GM23338 (cell line): Measurements from ENCODE around the gene MAP1B. TPM values are rescaled to one million over a fixed set of nuclear protein-coding genes. Genes with fewer than 3 reads are reported as not detected.

ENCODE experiments used
- ATAC-seq: fragments of 200-7000 bp; cut with Tn5 transposase; 3 replicates; pipeline ENCODE4 v1.9.1; 2020
- DNase-seq: peaks from one replicate; pipeline ENCODE4 v3.0.0-alpha.2; 2015; ENCODE audit warnings: low spot score
- H2AFZ ChIP-seq: fragments of 200-600 bp; sonication (generic); 2 replicates; pipeline ENCODE4 v1.8.0; 2016; ENCODE audit warnings: antibody characterized with exemption, mild to moderate bottlenecking, moderate library complexity
- H3F3A ChIP-seq: fragments of 200-600 bp; sonication (generic); replicated peaks from 2 replicates; pipeline ENCODE4 v1.8.0; 2017; ENCODE audit warnings: antibody characterized with exemption, mixed run types, low read depth
- H3K27ac ChIP-seq: fragments of 200-600 bp; sonication (generic); 2 replicates; pipeline ENCODE4 v1.6.1; 2016; ENCODE audit warnings: low read depth
- H3K27me3 ChIP-seq: fragments of 200-600 bp; sonication (generic); 2 replicates; pipeline ENCODE4 v1.8.0; 2016; ENCODE audit warnings: mild to moderate bottlenecking, mixed run types, moderate library complexity; ENCODE audit not compliant: insufficient read depth
- H3K36me3 ChIP-seq: fragments of 200-600 bp; sonication (generic); 2 replicates; pipeline ENCODE4 v1.8.0; 2016; ENCODE audit warnings: mild to moderate bottlenecking; ENCODE audit not compliant: insufficient read depth
- H3K4me1 ChIP-seq: fragments of 200-600 bp; sonication (generic); 2 replicates; pipeline ENCODE4 v1.8.0; 2016; ENCODE audit warnings: mild to moderate bottlenecking, moderate library complexity; ENCODE audit not compliant: insufficient read depth
- H3K4me2 ChIP-seq: fragments of 200-600 bp; sonication (generic); 2 replicates; pipeline ENCODE4 v1.7.1; 2017; ENCODE audit warnings: mixed run types
- H3K4me3 ChIP-seq: fragments of 200-600 bp; sonication (generic); 2 replicates; pipeline ENCODE4 v1.6.1; 2016; ENCODE audit warnings: mixed run types
- H3K79me2 ChIP-seq: fragments of 200-600 bp; sonication (generic); replicated peaks from 2 replicates; pipeline ENCODE4 v1.8.0; 2017; ENCODE audit warnings: mild to moderate bottlenecking; ENCODE audit not compliant: insufficient read depth
- H3K9me2 ChIP-seq: fragments of 200-600 bp; sonication (generic); 2 replicates; pipeline ENCODE4 v1.8.0; 2017; ENCODE audit not compliant: insufficient read depth
- H4K20me1 ChIP-seq: fragments of 200-600 bp; sonication (generic); replicated peaks from 2 replicates; pipeline ENCODE4 v1.8.0; 2017; ENCODE audit warnings: mild to moderate bottlenecking; ENCODE audit not compliant: insufficient read depth
- H3K27ac Mint-ChIP-seq: 2 replicates; pipeline ENCODE4 v1.8.0; 2020; ENCODE audit warnings: inconsistent platforms, mild to moderate bottlenecking, moderate library complexity, mixed read lengths
- H3K27me3 Mint-ChIP-seq: 3 replicates; pipeline ENCODE4 v1.8.0; 2022; ENCODE audit warnings: low read depth, mild to moderate bottlenecking, moderate library complexity, mixed read lengths, inconsistent platforms; ENCODE audit not compliant: insufficient read depth, poor library complexity
- H3K36me3 Mint-ChIP-seq: 3 replicates; pipeline ENCODE4 v1.8.0; 2021; ENCODE audit warnings: low read depth, mild to moderate bottlenecking, inconsistent platforms, moderate library complexity, mixed read lengths
- H3K4me1 Mint-ChIP-seq: 3 replicates; pipeline ENCODE4 v1.8.0; 2020; ENCODE audit warnings: mild to moderate bottlenecking, inconsistent platforms, mixed read lengths
- H3K4me3 Mint-ChIP-seq: 3 replicates; pipeline ENCODE4 v1.8.0; 2021; ENCODE audit warnings: moderate library complexity, mild to moderate bottlenecking, inconsistent platforms, mixed read lengths
- H3K9me3 Mint-ChIP-seq: 3 replicates; pipeline ENCODE4 v1.8.0; 2020; ENCODE audit warnings: moderate library complexity, mild to moderate bottlenecking, inconsistent platforms, mixed read lengths
- CREB1 ChIP-seq: fragments of 250-450 bp; sonication (Bioruptor Pico); IDR thresholded peaks from 2 replicates; pipeline ENCODE4 v1.5.0; 2020; ENCODE audit warnings: low read depth, mild to moderate bottlenecking, moderate library complexity
- CTCF ChIP-seq, 2 experiments: fragments of 200-600 bp in 1 of 2; sonication (generic) in 1 of 2; conservative IDR thresholded peaks; 2 replicates each; pipeline versions ENCODE4 v1.5.1 to v1.6.1; 2016 to 2017; ENCODE audit warnings: antibody characterized with exemption in 2 of 2, low read depth in 2 of 2, mild to moderate bottlenecking in 2 of 2, moderate library complexity in 1 of 2
- EZH2 ChIP-seq: fragments of 200-600 bp; sonication (generic); IDR thresholded peaks from one replicate; pipeline ENCODE4 v1.8.0; 2017; ENCODE audit warnings: antibody characterized with exemption, mild to moderate bottlenecking, low read depth; ENCODE audit not compliant: unreplicated experiment
- EZH2phosphoT487 ChIP-seq: fragments of 200-600 bp; sonication (generic); IDR thresholded peaks from one replicate; pipeline ENCODE4 v1.8.1; 2018; ENCODE audit warnings: antibody characterized with exemption; ENCODE audit not compliant: unreplicated experiment
- JUNB ChIP-seq: IDR thresholded peaks from one replicate; pipeline ENCODE4 v1.6.1; 2016; ENCODE audit warnings: antibody characterized with exemption; ENCODE audit not compliant: unreplicated experiment
- NANOG ChIP-seq: IDR thresholded peaks from 2 replicates; pipeline ENCODE4 v1.6.1; 2016; ENCODE audit warnings: antibody characterized with exemption, borderline replicate concordance
- POLR2AphosphoS5 ChIP-seq: IDR thresholded peaks from 2 replicates; pipeline ENCODE4 v1.6.1; 2016; ENCODE audit warnings: antibody characterized with exemption, low read depth
- STAT1 ChIP-seq: IDR thresholded peaks from one replicate; pipeline ENCODE4 v1.6.1; 2016; ENCODE audit warnings: antibody characterized with exemption; ENCODE audit not compliant: unreplicated experiment
- ZNF331 ChIP-seq: fragments of 250-450 bp; sonication (Bioruptor Pico); IDR thresholded peaks from 2 replicates; pipeline ENCODE4 v1.5.0; 2020; ENCODE audit warnings: low read depth, mild to moderate bottlenecking, moderate library complexity
- ZNF462 ChIP-seq: fragments of 250-450 bp; sonication (Bioruptor Pico); IDR thresholded peaks from 2 replicates; pipeline ENCODE4 v1.5.0; 2020; ENCODE audit warnings: mild to moderate bottlenecking, moderate library complexity
- polyA plus RNA-seq: library from polyadenylated mRNA; unstranded; fragments of >200 nt; fragmentation: Nextera tagmentation; extraction: Ambion mirVana; gene quantifications from 2 replicates; pipeline ENCODE4 v1.2.1, GENCODE V29; 2016
- total RNA-seq: library from RNA; depleted of rRNA; stranded (reverse); fragments of >200 nt; shearing (Covaris generic); gene quantifications from 2 replicates; pipeline ENCODE4 v1.2.3, GENCODE V29; 2014
- TF ChIP-seq, protein P1 (sequence below): IDR thresholded peaks from one replicate; pipeline ENCODE4 v1.6.1; 2018; ENCODE audit warnings: antibody characterized with exemption; ENCODE audit not compliant: unreplicated experiment

The MAP1B gene
- total and polyA plus RNA-seq, 2 experiments from 2014 or later: 148 to 263 TPM

DNA sequence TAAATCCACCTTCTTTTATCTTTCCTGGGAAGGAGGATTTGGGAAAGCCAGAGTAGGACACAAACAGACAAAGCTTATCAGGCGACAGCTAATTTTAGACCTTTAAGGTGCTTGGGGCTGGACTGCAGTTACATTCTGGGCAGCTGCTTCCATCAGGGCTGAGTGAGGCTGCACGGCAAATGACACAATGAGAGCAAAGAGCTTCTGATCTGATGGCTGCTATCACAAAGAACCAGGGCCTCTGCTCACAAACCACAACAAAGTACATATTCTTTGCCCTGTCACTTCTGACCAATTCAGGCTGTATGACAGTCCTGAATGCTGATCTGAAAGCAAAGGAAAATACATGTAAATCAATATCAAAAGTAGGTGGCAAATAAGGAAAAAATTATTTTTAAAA is 119.7 kb downstream of the MAP1B start:
- 0 out of 2 replicates have a peak, but pooled peaks cover 3% of the 10 kb centered on the region for H3K79me2 ChIP-seq
- Mint-ChIP-seq H3K27me3 (no peaks in the 10 kb centered on the region), H3K27ac (0 out of 2 replicates have a peak overlapping the region, but pooled peaks have one; percentile 24), H3K4me3 (no peak overlapping the region), H3K36me3 (peaks cover 52% of the 10 kb centered on the region), H3K9me3 (no peaks in the 10 kb centered on the region), H3K4me1 (peaks cover 2% of the 10 kb centered on the region; the same call in 1 of the 3 replicates)
- H4K20me1 ChIP-seq: no peaks in the 10 kb centered on the region
- no peaks in the 10 kb centered on the region for H3K4me1 ChIP-seq
- TF ChIP-seq NANOG: no peak
- no peak for TF ChIP-seq EZH2
- TF ChIP-seq POLR2AphosphoS5: no peak
- no peak for TF ChIP-seq CTCF (conservative IDR thresholded peaks at IDR 0.05; ENCODE audit: low read depth in 2 of 2)
- TF ChIP-seq STAT1: no peak
- no peak for TF ChIP-seq EZH2phosphoT487
- TF ChIP-seq ZNF331 (CRISPR knock-in tag): no peak
- TF ChIP-seq, protein P1, sequence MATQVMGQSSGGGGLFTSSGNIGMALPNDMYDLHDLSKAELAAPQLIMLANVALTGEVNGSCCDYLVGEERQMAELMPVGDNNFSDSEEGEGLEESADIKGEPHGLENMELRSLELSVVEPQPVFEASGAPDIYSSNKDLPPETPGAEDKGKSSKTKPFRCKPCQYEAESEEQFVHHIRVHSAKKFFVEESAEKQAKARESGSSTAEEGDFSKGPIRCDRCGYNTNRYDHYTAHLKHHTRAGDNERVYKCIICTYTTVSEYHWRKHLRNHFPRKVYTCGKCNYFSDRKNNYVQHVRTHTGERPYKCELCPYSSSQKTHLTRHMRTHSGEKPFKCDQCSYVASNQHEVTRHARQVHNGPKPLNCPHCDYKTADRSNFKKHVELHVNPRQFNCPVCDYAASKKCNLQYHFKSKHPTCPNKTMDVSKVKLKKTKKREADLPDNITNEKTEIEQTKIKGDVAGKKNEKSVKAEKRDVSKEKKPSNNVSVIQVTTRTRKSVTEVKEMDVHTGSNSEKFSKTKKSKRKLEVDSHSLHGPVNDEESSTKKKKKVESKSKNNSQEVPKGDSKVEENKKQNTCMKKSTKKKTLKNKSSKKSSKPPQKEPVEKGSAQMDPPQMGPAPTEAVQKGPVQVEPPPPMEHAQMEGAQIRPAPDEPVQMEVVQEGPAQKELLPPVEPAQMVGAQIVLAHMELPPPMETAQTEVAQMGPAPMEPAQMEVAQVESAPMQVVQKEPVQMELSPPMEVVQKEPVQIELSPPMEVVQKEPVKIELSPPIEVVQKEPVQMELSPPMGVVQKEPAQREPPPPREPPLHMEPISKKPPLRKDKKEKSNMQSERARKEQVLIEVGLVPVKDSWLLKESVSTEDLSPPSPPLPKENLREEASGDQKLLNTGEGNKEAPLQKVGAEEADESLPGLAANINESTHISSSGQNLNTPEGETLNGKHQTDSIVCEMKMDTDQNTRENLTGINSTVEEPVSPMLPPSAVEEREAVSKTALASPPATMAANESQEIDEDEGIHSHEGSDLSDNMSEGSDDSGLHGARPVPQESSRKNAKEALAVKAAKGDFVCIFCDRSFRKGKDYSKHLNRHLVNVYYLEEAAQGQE: no peak
- no peak for TF ChIP-seq CREB1 (CRISPR knock-in tag)
- TF ChIP-seq ZNF462 (CRISPR knock-in tag): no peak
- TF ChIP-seq JUNB: no peak
- no peaks in the 10 kb centered on the region for H3F3A ChIP-seq
- no peak for ATAC-seq
- H3K4me2 ChIP-seq: no peak overlapping the region
- H2AFZ ChIP-seq: no peak overlapping the region
- peaks cover 45% of the 10 kb centered on the region for H3K36me3 ChIP-seq
- H3K27ac ChIP-seq: no peak overlapping the region
- no peak overlapping the region for H3K4me3 ChIP-seq
- no peaks in the 10 kb centered on the region for H3K9me2 ChIP-seq
- no peaks in the 10 kb centered on the region for H3K27me3 ChIP-seq
- no peak for DNase-seq
